IPS-20b (cell line): Measurements from ENCODE around the gene PRLR.

Experiments
- H3K27ac ChIP-seq: one replicate; pipeline ENCODE4 v1.5.1; 2013; ENCODE audit warnings: low read length
- H3K27me3 ChIP-seq: 2 replicates; pipeline ENCODE4 v1.6.1; 2013; ENCODE audit warnings: mild to moderate bottlenecking, low read length, inconsistent platforms; ENCODE audit not compliant: insufficient read depth
- H3K36me3 ChIP-seq: 2 replicates; pipeline ENCODE4 v1.6.1; 2013; ENCODE audit warnings: low read depth, mild to moderate bottlenecking, inconsistent platforms, low read length, moderate library complexity; ENCODE audit not compliant: insufficient read depth
- H3K4me1 ChIP-seq: 2 replicates; pipeline ENCODE4 v1.6.1; 2013; ENCODE audit warnings: mild to moderate bottlenecking, control low read depth, inconsistent platforms, low read length, moderate library complexity; ENCODE audit not compliant: insufficient read depth
- H3K4me3 ChIP-seq: 2 replicates; pipeline ENCODE4 v1.5.1; 2013; ENCODE audit warnings: mild to moderate bottlenecking, low read length, inconsistent platforms
- H3K9ac ChIP-seq: 2 replicates; pipeline ENCODE4 v1.6.1; 2013; ENCODE audit warnings: low read depth, mild to moderate bottlenecking, inconsistent platforms, low read length, moderate library complexity
- H3K9me3 ChIP-seq: 2 replicates; pipeline ENCODE4 v1.6.1; 2013; ENCODE audit warnings: mild to moderate bottlenecking, low read depth, low read length, inconsistent platforms; ENCODE audit not compliant: insufficient read depth

Gene PRLR

DNA sequence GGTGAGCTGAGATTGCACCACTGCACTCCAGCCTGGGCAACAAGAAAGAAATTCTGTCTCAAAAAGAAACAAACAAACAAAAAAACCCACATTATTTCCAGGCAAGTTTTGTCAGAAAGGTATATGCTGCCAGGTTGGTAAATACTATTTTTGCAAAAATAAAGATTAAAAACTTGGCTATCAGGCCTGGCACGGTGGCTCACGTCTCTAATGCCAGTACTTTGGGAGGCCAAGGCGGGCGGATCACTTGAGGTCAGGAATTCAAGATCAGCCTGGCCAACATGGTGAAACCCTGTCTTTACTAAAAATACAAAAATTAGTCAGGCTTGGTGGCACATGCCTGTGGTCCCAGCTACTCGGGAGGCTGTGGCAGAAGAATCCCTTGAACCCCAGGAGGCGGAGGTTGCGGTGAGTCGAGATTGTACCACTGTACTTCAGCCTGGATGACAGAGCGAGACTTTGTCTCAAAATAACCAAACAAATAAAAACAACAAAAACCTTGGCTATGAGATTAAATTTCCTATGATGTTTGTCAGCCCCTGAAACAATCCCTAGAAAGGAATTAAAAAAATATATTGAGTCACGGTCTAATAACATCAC, 205.3 kb downstream of the PRLR start:
- Histone ChIP-seq H3K36me3 (no peaks in the 10 kb centered on the region), H3K9ac (no peak overlapping the region), H3K4me3 (no peak overlapping the region), H3K27ac (no peak overlapping the region), H3K9me3 (no peaks in the 10 kb centered on the region), H3K4me1 (no peaks in the 10 kb centered on the region), H3K27me3 (no peaks in the 10 kb centered on the region)

- Histone ChIP-seq H3K4me3 (no peak overlapping the region), H3K9ac (no peak overlapping the region), H3K36me3 (no peaks in the 10 kb centered on the region), H3K27ac (no peak overlapping the region), H3K27me3 (no peaks in the 10 kb centered on the region), H3K4me1 (no peaks in the 10 kb centered on the region), H3K9me3 (no peaks in the 10 kb centered on the region)
Measured at GRCh38 chr5:35023391-35024178, 206.7 kb downstream of the PRLR start.

DNA sequence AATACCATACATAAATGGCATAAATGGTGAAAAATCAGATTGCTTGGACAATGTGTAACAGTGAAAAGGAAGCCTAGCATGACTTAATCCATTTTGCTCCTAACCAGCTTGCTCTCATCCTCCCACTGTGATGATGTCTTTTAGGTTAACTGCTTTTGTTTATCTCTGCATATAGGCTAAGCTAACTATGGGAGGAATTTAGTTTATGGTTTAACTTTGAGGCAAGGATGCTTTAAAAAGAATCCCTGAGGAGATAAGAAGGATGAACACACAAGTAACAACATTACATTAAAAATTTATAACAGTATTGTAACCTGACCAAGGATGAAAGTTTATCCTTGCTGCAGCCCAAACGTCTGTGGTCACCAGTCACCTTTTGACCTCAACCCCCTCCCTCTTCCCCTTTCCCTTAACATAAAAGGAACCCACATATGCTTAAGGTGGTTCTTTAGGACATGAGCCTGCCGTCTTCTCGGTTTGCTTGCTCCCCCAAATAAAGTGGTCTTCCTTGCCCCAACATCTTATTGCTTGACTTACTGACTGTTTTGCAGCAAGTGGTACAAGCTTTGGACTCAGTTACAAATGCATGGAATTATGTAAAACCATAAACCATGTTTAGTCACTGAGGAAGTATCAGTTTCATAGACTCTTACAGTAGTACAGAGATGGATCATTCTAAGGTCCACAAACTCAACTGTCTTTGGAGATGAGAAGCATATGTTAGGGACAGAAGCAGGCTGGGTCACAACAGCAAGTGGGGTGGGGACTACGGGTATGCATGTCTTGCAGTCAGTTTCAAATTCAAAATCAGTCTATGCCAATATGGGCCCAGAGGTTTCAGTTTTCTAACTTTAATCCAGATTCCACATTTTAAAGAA, 213.9 kb downstream of the PRLR start:
- Histone ChIP-seq H3K4me1 (no peaks in the 10 kb centered on the region), H3K27me3 (no peaks in the 10 kb centered on the region), H3K27ac (no peak overlapping the region), H3K4me3 (no peak overlapping the region), H3K9ac (no peak overlapping the region), H3K36me3 (no peaks in the 10 kb centered on the region), H3K9me3 (no peaks in the 10 kb centered on the region)

DNA sequence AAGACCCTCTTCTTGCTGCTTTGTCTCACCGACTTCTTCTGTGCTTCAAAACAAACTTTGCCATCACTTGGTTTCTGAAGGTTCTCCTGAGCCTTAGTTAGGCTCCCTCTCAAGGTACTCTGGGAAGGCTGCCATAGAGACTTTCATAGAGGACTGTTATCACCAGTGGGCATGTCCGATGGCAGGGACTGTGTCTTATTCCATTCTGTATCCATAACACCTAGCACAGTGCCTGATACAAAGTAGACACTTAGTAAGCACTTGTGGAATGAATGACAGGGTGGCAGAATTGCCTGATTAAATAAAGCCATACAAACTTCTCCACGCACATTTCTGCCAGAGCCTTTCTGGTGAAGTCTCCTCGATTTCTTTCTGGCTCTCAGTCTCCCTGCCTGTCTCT, 215.2 kb downstream of the PRLR start:
- no peaks in the 10 kb centered on the region for H3K27me3 ChIP-seq
- H3K27ac ChIP-seq, result no peak overlapping the region
- no peaks in the 10 kb centered on the region for H3K4me1 ChIP-seq

GRCh38 chr5:35012796-35013195, 217.5 kb downstream of the PRLR start:
- Histone ChIP-seq H3K36me3 (no peaks in the 10 kb centered on the region), H3K9ac (no peak overlapping the region), H3K4me3 (no peak overlapping the region), H3K27ac (no peak overlapping the region), H3K4me1 (no peaks in the 10 kb centered on the region), H3K9me3 (no peaks in the 10 kb centered on the region), H3K27me3 (no peaks in the 10 kb centered on the region)

More for the DNA sequence above, 215.2 kb downstream of the PRLR start:
- Histone ChIP-seq H3K4me3 (no peak overlapping the region), H3K36me3 (no peaks in the 10 kb centered on the region), H3K9me3 (no peaks in the 10 kb centered on the region), H3K9ac (no peak overlapping the region)

DNA sequence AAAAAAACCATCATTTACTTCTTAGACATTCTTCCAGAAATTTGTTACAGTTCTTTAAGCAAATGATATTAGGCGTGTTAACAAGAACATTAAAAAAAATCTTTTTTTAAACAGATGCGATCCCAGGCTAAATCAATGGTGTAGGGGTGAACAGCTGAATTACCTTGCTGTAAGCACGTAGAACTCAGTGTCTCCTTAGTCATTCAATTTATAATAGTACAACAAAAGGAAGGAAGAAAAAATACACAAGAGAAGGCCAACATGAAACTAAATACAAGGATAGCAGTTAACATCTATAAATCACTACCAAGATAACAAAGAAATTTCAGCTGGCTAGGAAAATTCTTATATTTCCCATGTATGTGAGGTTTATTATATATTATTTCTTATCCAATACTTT, 217.9 kb downstream of the PRLR start:
- Histone ChIP-seq H3K27me3 (no peaks in the 10 kb centered on the region), H3K27ac (no peak overlapping the region), H3K4me1 (no peaks in the 10 kb centered on the region), H3K9me3 (no peaks in the 10 kb centered on the region), H3K9ac (no peak overlapping the region), H3K36me3 (no peaks in the 10 kb centered on the region), H3K4me3 (no peak overlapping the region)

DNA sequence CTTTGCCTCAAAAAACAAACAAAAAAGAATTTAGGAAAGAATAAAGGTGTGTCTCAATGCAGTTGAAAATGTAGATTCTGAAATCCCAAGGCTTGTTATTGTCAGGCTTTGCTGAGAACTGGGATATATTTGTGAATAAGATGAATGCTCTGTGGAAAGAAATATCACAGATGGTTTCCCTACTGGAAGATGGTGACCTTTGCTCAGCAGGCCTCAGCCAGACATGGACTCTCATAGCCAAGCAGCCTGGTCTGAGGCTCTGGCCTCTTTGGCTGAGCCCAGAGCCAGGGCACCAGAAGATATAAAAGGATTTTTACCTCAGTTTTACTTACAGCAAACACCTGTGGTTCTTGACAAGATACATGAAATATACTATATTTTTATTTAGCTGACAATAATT, 219.6 kb downstream of the PRLR start:
- Histone ChIP-seq H3K9me3 (no peaks in the 10 kb centered on the region), H3K36me3 (no peaks in the 10 kb centered on the region), H3K4me1 (no peaks in the 10 kb centered on the region), H3K27me3 (no peaks in the 10 kb centered on the region), H3K27ac (no peak overlapping the region), H3K4me3 (no peak overlapping the region), H3K9ac (no peak overlapping the region)

- no peak overlapping the region for H3K9ac ChIP-seq
- H3K27ac ChIP-seq, result no peak overlapping the region
- H3K36me3 ChIP-seq, result no peaks in the 10 kb centered on the region
- no peaks in the 10 kb centered on the region for H3K27me3 ChIP-seq
- H3K4me3 ChIP-seq, result no peak overlapping the region
- H3K4me1 ChIP-seq, result no peaks in the 10 kb centered on the region; the same call in 1 of the 2 replicates
- H3K9me3 ChIP-seq, result no peaks in the 10 kb centered on the region
Measured at GRCh38 chr5:35009657-35010056, 220.6 kb downstream of the PRLR start.

DNA sequence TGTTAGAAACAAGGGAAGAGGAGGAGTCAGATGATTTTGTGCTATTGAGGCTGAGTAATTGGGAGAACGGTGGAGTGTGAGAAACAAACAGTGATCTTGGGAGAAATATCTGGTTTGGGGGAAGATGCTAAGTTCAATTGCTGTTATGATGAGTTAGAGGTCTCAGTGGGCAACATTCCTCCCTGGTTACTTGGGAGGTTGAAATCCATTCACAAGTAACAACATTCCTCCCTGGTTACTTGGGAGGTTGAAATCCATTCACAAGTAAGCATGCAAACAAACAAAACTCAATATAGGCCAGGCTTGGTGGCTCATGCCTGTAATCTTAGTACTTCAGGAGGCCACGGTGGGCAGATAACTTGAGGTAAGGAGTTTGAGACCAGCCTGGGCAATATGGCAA, 221.3 kb downstream of the PRLR start:
- Histone ChIP-seq H3K36me3 (no peaks in the 10 kb centered on the region), H3K9ac (no peak overlapping the region), H3K27me3 (no peaks in the 10 kb centered on the region), H3K9me3 (no peaks in the 10 kb centered on the region), H3K27ac (no peak overlapping the region), H3K4me3 (no peak overlapping the region), H3K4me1 (peaks cover 2% of the 10 kb centered on the region; the same call in 1 of the 2 replicates)

DNA sequence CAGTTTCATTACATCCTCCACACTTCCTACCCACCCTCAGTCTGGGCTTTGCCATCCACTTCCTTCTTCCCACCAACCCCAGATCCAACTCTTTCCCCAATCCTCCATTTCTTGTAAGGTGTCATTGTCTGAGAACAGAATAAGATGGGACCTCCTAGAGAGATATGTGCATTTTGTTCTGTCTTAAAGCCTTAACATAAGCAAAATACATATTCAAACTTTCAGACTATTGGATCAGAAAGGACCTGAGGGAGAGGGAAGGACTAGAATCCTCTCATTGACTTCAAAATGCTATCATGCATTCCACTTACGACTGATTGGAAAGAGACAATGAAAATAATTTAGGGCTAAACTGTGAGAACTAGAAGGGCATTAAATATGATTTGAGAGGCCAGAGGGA, 225.5 kb downstream of the PRLR start:
- no peaks in the 10 kb centered on the region for H3K9me3 ChIP-seq
- no peaks in the 10 kb centered on the region for H3K36me3 ChIP-seq
- H3K27ac ChIP-seq, result no peak overlapping the region
- H3K4me1 ChIP-seq, result peaks cover 4% of the 10 kb centered on the region; the same call in 1 of the 2 replicates
- H3K9ac ChIP-seq, result no peak overlapping the region
- no peak overlapping the region for H3K4me3 ChIP-seq
- H3K27me3 ChIP-seq, result no peaks in the 10 kb centered on the region

GRCh38 chr5:35004200-35004599, 226.1 kb downstream of the PRLR start:
- H3K9me3 ChIP-seq, result no peaks in the 10 kb centered on the region
- peaks cover 4% of the 10 kb centered on the region; the same call in 1 of the 2 replicates for H3K4me1 ChIP-seq
- H3K9ac ChIP-seq, result no peak overlapping the region
- no peak overlapping the region for H3K4me3 ChIP-seq
- no peaks in the 10 kb centered on the region for H3K27me3 ChIP-seq
- no peak overlapping the region for H3K27ac ChIP-seq
- H3K36me3 ChIP-seq, result no peaks in the 10 kb centered on the region
